Measurements from ENCODE around the gene PEX10. TPM values are rescaled to one million over a fixed set of nuclear protein-coding genes. Genes with fewer than 3 reads are reported as not detected.

The PEX10 gene
- total and polyA plus RNA-seq, 2 of the 8 experiments (the other 6 are each of a cell fraction or from before 2014, with no cell fraction given): 24.3 to 26.9 TPM

DNA sequence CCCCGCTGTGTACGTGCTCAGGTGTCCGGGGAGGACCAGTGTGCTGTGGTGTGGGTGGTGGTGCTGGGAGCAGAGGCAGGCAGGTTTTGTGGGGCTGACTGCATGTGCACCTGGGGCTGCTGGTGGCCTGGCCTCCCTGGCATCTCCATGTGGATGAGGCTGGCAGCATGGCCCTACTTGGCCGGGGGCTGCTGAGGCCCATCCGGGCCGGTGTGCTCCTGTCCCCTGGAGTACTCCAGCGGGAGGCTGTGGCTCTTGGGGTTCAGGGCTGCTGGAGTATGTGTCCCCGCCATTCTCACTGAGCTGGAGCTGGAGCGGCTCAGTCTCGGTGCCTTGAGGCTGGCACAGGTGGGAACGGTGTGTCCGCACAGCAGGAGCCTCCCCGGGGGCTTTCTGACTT is 20.8 kb upstream of the PEX10 start (continued):
- TF ChIP-seq, protein P1, sequence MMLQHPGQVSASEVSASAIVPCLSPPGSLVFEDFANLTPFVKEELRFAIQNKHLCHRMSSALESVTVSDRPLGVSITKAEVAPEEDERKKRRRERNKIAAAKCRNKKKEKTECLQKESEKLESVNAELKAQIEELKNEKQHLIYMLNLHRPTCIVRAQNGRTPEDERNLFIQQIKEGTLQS (IDR thresholded peaks at IDR 0.05; ENCODE audit: insufficient read depth, low read depth, low read length): no peak
- TF ChIP-seq RXRA (IDR thresholded peaks at IDR 0.05; ENCODE audit: insufficient read depth, low read depth, low read length) (no peak), SIX5 (IDR thresholded peaks at IDR 0.05; ENCODE audit: low read depth, low read length) (no peak), SP1 (IDR thresholded peaks at IDR 0.05; ENCODE audit: low read depth, low read length) (no peak), TAF7 (optimal IDR thresholded peaks at IDR 0.05; ENCODE audit: borderline replicate concordance, low read depth, low read length) (no peak)
- TF ChIP-seq, protein P2, sequence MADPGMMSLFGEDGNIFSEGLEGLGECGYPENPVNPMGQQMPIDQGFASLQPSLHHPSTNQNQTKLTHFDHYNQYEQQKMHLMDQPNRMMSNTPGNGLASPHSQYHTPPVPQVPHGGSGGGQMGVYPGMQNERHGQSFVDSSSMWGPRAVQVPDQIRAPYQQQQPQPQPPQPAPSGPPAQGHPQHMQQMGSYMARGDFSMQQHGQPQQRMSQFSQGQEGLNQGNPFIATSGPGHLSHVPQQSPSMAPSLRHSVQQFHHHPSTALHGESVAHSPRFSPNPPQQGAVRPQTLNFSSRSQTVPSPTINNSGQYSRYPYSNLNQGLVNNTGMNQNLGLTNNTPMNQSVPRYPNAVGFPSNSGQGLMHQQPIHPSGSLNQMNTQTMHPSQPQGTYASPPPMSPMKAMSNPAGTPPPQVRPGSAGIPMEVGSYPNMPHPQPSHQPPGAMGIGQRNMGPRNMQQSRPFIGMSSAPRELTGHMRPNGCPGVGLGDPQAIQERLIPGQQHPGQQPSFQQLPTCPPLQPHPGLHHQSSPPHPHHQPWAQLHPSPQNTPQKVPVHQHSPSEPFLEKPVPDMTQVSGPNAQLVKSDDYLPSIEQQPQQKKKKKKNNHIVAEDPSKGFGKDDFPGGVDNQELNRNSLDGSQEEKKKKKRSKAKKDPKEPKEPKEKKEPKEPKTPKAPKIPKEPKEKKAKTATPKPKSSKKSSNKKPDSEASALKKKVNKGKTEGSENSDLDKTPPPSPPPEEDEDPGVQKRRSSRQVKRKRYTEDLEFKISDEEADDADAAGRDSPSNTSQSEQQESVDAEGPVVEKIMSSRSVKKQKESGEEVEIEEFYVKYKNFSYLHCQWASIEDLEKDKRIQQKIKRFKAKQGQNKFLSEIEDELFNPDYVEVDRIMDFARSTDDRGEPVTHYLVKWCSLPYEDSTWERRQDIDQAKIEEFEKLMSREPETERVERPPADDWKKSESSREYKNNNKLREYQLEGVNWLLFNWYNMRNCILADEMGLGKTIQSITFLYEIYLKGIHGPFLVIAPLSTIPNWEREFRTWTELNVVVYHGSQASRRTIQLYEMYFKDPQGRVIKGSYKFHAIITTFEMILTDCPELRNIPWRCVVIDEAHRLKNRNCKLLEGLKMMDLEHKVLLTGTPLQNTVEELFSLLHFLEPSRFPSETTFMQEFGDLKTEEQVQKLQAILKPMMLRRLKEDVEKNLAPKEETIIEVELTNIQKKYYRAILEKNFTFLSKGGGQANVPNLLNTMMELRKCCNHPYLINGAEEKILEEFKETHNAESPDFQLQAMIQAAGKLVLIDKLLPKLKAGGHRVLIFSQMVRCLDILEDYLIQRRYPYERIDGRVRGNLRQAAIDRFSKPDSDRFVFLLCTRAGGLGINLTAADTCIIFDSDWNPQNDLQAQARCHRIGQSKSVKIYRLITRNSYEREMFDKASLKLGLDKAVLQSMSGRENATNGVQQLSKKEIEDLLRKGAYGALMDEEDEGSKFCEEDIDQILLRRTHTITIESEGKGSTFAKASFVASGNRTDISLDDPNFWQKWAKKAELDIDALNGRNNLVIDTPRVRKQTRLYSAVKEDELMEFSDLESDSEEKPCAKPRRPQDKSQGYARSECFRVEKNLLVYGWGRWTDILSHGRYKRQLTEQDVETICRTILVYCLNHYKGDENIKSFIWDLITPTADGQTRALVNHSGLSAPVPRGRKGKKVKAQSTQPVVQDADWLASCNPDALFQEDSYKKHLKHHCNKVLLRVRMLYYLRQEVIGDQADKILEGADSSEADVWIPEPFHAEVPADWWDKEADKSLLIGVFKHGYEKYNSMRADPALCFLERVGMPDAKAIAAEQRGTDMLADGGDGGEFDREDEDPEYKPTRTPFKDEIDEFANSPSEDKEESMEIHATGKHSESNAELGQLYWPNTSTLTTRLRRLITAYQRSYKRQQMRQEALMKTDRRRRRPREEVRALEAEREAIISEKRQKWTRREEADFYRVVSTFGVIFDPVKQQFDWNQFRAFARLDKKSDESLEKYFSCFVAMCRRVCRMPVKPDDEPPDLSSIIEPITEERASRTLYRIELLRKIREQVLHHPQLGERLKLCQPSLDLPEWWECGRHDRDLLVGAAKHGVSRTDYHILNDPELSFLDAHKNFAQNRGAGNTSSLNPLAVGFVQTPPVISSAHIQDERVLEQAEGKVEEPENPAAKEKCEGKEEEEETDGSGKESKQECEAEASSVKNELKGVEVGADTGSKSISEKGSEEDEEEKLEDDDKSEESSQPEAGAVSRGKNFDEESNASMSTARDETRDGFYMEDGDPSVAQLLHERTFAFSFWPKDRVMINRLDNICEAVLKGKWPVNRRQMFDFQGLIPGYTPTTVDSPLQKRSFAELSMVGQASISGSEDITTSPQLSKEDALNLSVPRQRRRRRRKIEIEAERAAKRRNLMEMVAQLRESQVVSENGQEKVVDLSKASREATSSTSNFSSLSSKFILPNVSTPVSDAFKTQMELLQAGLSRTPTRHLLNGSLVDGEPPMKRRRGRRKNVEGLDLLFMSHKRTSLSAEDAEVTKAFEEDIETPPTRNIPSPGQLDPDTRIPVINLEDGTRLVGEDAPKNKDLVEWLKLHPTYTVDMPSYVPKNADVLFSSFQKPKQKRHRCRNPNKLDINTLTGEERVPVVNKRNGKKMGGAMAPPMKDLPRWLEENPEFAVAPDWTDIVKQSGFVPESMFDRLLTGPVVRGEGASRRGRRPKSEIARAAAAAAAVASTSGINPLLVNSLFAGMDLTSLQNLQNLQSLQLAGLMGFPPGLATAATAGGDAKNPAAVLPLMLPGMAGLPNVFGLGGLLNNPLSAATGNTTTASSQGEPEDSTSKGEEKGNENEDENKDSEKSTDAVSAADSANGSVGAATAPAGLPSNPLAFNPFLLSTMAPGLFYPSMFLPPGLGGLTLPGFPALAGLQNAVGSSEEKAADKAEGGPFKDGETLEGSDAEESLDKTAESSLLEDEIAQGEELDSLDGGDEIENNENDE (IDR thresholded peaks at IDR 0.05; ENCODE audit: insufficient replicate concordance, low read length): no peak

Data from H1 (cell line).